Right lobe of liver (tissue), 6 donors: Measurements from ENCODE around the gene TGFBR3. TPM values are rescaled to one million over a fixed set of nuclear protein-coding genes. Genes with fewer than 3 reads are reported as not detected.

Source experiments
- ATAC-seq, 4 donors: fragments of 200-7000 bp; cut with Tn5 transposase; one replicate each; pipeline ENCODE4 v1.9.1; 2020; ENCODE audit warnings: mild to moderate bottlenecking in 4 of 4, moderate library complexity in 4 of 4
- DNase-seq, 3 donors: peaks; one replicate each; pipeline ENCODE4 v3.0.0-alpha.2; 2020
- H3K27ac ChIP-seq, 3 donors: fragments of 200-600 bp; one replicate each; pipeline ENCODE4 v1.8.0; 2022
- H3K27me3 ChIP-seq, 2 donors: fragments of 200-600 bp; one replicate each; pipeline ENCODE4 v1.8.0; 2022
- H3K36me3 ChIP-seq, 4 donors: fragments of 200-600 bp; sonication (generic) in 1 of 4; one replicate each; pipeline versions ENCODE4 v1.5.1 to v1.8.0; 2017 to 2022; ENCODE audit warnings: control low read depth in 1 of 4
- H3K4me1 ChIP-seq, 4 donors: fragments of 200-600 bp; sonication (generic) in 1 of 4; one replicate each; pipeline versions ENCODE4 v1.5.1 to v1.8.0; 2017 to 2022; ENCODE audit warnings: control low read depth in 1 of 4
- H3K4me3 ChIP-seq, 3 donors: fragments of 200-600 bp; one replicate each; pipeline ENCODE4 v1.8.0; 2022
- H3K9me3 ChIP-seq, 4 donors: fragments of 200-600 bp; sonication (generic) in 1 of 4; one replicate each; pipeline versions ENCODE4 v1.5.1 to v1.8.0; 2017 to 2022; ENCODE audit warnings: control low read depth in 1 of 4
- POLR2A ChIP-seq: fragments of 450-650 bp; IDR thresholded peaks from one replicate; pipeline ENCODE4 v1.6.1; 2017; ENCODE audit warnings: antibody characterized with exemption, mild to moderate bottlenecking
- WGBS: methylation state at CpG from one replicate; pipeline ENCODE4 v1.1.6; 2018; ENCODE audit warnings: low coverage, low lambda C conversion rate; ENCODE audit not compliant: insufficient coverage; ENCODE audit errors: missing lambda C conversion rate; 5-methylcytosine and 5-hydroxymethylcytosine counted together
- intact Hi-C, 2 donors: fragments of 100-400 bp; cut with DNase I; formaldehyde crosslinking; loops; one replicate each; pipeline versions ENCODE4 v1.11.2 to v1.14.1; 2022
- total RNA-seq, 6 experiments: library from RNA; depleted of rRNA in 2 of 6; stranded (reverse); fragments of >200 nt in 2 of 6; fragmentation: NEBNext Ultra II Directional in 3 of 6; extraction: Animal tissue kit (Norgen Biotek cat#: 25700) in 3 of 6; gene quantifications; one replicate each; pipeline versions ENCODE4 v1.1.0 to v1.2.4, GENCODE V29; 2016 to 2023
- TF ChIP-seq, protein P1 (sequence below), 4 donors: fragments of 200-600 bp in 3 of 4; fragments of 450-650 bp in 1 of 4; IDR thresholded peaks; one replicate each; pipeline versions ENCODE4 v1.5.1 to v1.8.0; 2016 to 2022; ENCODE audit warnings: antibody characterized with exemption in 4 of 4, mild to moderate bottlenecking in 2 of 4
- donor health status: DM: no; HTN: yes; CAD: no.
- donor health status: DM: no; HTN: no; CAD: no.
- donor health status: DM: no; HTN: no; CAD: no.
- donor health status: DM: no; HTN: yes; CAD: no.
- donor health status: DM: no; HTN: yes; CAD: no.

The TGFBR3 gene
- total RNA-seq, 6 experiments from 2014 or later: 9.0 to 32.3 (median 18.1) TPM

DNA sequence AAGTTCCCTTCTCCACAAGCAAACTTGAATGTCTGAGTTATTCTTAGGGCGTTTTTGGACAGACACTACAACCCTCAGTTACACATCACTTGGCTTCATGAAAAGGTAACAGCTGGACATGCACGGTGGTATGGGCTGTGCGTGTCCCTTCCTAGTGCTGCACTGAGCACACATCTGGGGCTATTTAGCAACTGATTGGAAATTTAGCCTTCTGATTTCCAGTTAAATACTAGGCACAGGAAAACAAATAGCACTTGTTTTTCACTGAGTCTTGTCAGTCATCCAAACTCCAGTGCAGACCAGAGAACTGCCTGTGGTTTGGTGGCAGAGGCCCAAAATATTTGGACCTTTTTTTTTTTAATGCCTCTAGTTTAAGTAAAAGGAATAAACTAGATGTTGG is 134.7 kb downstream of the TGFBR3 start:
- peaks cover 0 to 34% (median 16%) of the 10 kb centered on the region in 4 donors for H3K4me1 ChIP-seq
- no peak overlapping the region for H3K4me3 ChIP-seq
- DNase-seq (peak in 2 of 3 donors; percentile 60 to 71), ATAC-seq (peak; percentile 71 to 91 (median 81))
- intact Hi-C loops: no loop called here
- H3K27ac ChIP-seq: peak overlapping the region; percentile 71 to 93 (median 91)
- no peaks in the 10 kb centered on the region for H3K27me3 ChIP-seq
- TF ChIP-seq, protein P1, sequence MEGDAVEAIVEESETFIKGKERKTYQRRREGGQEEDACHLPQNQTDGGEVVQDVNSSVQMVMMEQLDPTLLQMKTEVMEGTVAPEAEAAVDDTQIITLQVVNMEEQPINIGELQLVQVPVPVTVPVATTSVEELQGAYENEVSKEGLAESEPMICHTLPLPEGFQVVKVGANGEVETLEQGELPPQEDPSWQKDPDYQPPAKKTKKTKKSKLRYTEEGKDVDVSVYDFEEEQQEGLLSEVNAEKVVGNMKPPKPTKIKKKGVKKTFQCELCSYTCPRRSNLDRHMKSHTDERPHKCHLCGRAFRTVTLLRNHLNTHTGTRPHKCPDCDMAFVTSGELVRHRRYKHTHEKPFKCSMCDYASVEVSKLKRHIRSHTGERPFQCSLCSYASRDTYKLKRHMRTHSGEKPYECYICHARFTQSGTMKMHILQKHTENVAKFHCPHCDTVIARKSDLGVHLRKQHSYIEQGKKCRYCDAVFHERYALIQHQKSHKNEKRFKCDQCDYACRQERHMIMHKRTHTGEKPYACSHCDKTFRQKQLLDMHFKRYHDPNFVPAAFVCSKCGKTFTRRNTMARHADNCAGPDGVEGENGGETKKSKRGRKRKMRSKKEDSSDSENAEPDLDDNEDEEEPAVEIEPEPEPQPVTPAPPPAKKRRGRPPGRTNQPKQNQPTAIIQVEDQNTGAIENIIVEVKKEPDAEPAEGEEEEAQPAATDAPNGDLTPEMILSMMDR (IDR thresholded peaks at IDR 0.05): no peak
- no peak for TF ChIP-seq POLR2A
- 21% methylated on average over 3 of the region's 3 CpGs for WGBS
- H3K9me3 ChIP-seq: no peaks in the 10 kb centered on the region
- no peaks in the 10 kb centered on the region for H3K36me3 ChIP-seq

DNA sequence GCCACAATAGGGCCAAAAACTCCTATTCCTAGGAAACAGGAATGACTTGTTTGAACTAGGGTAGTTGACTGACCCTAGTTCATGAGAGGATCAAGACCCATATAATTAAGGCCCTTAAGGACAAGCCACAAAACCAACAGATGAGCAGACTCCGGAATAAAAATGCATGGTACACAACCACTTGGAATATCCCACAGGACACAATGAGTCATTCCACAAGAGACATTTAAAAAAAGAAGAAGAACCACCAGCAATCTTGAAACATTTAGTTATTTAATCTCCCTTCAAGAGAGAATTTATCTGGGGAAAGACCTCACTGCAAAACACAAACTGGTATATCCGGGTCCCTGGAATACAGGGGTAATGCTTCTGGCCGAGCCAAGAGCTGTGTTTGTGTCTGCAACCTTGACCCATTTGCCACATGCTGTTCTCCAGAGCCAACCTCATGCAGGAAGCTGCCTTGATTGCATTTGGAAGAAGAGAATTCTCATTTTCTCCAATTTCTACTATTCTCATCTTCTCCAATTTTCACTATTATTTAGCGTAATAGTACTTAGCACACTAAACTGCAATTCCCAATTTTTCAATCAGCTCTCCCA is 135.5 kb downstream of the TGFBR3 start:
- peak in 3 of 4 donors; percentile 25 to 39 (median 37) for ATAC-seq
- WGBS: 44% methylated on average over 4 of the region's 4 CpGs
- TF ChIP-seq, protein P1 (IDR thresholded peaks at IDR 0.05): no peak
- Histone ChIP-seq H3K36me3 (no peaks in the 10 kb centered on the region), H3K9me3 (no peaks in the 10 kb centered on the region), H3K27me3 (no peaks in the 10 kb centered on the region), H3K4me3 (no peak overlapping the region), H3K4me1 (peaks cover 0 to 42% (median 16%) of the 10 kb centered on the region in 4 donors), H3K27ac (peak overlapping the region; percentile 71 to 93 (median 91))
- intact Hi-C loops: no loop called here
- no peak for DNase-seq

DNA sequence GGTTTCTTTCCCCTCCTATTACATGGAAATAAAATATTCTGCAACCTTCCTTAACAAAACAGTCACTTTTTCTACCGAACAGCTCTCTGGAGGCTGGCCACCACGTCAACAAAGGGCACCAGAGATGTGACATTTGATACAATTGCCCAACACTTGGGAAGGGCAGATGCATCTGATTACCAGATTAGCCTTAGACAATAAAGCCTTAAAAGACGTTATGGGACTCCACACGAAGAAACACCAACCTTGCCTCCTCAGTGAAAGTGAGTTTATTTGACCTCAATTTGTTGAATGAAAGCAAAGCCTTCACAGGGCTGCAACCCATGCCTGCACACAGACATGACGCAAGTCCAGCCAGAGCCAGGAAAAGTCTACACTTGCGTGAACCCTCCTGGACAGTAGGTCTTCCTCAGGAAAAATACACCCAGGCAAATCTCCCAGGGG is 136.1 kb downstream of the TGFBR3 start:
- 20% methylated on average over 5 of the region's 6 CpGs for WGBS
- no peaks in the 10 kb centered on the region for H3K27me3 ChIP-seq
- ATAC-seq (peak; percentile 32 to 69 (median 53)), DNase-seq (peak in 2 of 3 donors; percentile 82 to 85)
- no peaks in the 10 kb centered on the region for H3K9me3 ChIP-seq
- no peaks in the 10 kb centered on the region for H3K36me3 ChIP-seq
- H3K4me3 ChIP-seq: no peak overlapping the region
- TF ChIP-seq, protein P1 (IDR thresholded peaks at IDR 0.05): no peak
- TF ChIP-seq POLR2A: no peak
- peak overlapping the region; percentile 71 to 93 (median 91) for H3K27ac ChIP-seq
- intact Hi-C loops: no loop called here
- H3K4me1 ChIP-seq: peaks cover 0 to 46% (median 16%) of the 10 kb centered on the region in 4 donors

DNA sequence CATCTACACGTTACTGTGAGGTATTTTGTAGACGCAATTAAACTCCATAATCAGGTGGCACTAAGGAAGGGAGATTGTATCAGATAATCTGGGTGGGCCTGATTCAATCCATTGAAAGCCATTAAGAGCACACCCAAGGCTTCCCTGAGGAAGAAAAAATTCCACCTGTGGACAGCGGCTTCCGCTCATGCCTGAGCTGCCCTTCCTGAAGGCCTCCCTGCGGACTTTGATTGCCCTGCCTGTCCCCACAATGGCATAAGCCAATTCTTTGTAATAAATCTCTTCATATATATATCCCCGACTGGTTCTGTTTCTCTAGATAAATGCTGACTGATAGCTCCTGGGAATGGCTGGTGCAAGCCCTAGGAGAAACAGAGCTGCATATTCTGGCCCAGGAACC is 138.3 kb downstream of the TGFBR3 start:
- TF ChIP-seq POLR2A: no peak
- TF ChIP-seq, protein P1 (IDR thresholded peaks at IDR 0.05): no peak
- intact Hi-C loops: no loop called here
- DNase-seq (no peak), ATAC-seq (no peak)
- no peaks in the 10 kb centered on the region for H3K9me3 ChIP-seq
- H3K4me3 ChIP-seq: no peak overlapping the region
- WGBS: 88% methylated on average over 4 of the region's 6 CpGs
- H3K27me3 ChIP-seq: no peaks in the 10 kb centered on the region
- H3K4me1 ChIP-seq: peaks cover 0 to 55% (median 18%) of the 10 kb centered on the region in 4 donors
- no peak overlapping the region for H3K27ac ChIP-seq
- H3K36me3 ChIP-seq: no peaks in the 10 kb centered on the region
